Sigmoid colon (tissue), 7 donors: ENCODE measurements around the gene DHX8. TPM values are rescaled to one million over a fixed set of nuclear protein-coding genes. Genes with fewer than 3 reads are reported as not detected.

Experiments used
- DNase-seq: peaks from one replicate; pipeline ENCODE4 v3.0.0-alpha.2; 2019
- H3K27ac ChIP-seq, 4 donors: fragments of 200-600 bp; sonication (generic); one replicate each; pipeline ENCODE4 v1.5.1; 2016 to 2019; ENCODE audit warnings: mild to moderate bottlenecking in 1 of 4
- H3K27me3 ChIP-seq, 3 donors: fragments of 200-600 bp; sonication (generic); one replicate each; pipeline ENCODE4 v1.5.1; 2019; ENCODE audit warnings: mild to moderate bottlenecking in 1 of 3
- H3K36me3 ChIP-seq, 4 donors: fragments of 200-600 bp; sonication (generic); one replicate each; pipeline ENCODE4 v1.5.1; 2016 to 2019
- H3K4me1 ChIP-seq, 4 donors: fragments of 200-600 bp; sonication (generic); one replicate each; pipeline ENCODE4 v1.5.1; 2017 to 2019
- H3K4me3 ChIP-seq, 4 donors: fragments of 200-600 bp; sonication (generic); one replicate each; pipeline ENCODE4 v1.5.1; 2017 to 2019; ENCODE audit warnings: mild to moderate bottlenecking in 2 of 4, moderate library complexity in 1 of 4
- H3K9me3 ChIP-seq, 4 donors: fragments of 200-600 bp in 3 of 4; sonication (generic) in 3 of 4; one replicate each; pipeline versions ENCODE4 v1.5.1 to v1.6.1; 2013 to 2019
- CTCF ChIP-seq, 4 experiments: fragments of 450-650 bp in 3 of 4; fragments of 200-600 bp in 1 of 4; IDR thresholded peaks; one replicate each; pipeline ENCODE4 v1.5.1; 2016 to 2019; ENCODE audit warnings: antibody characterized with exemption in 4 of 4, mild to moderate bottlenecking in 3 of 4, moderate library complexity in 2 of 4
- EP300 ChIP-seq, 4 donors: sonication (generic); formaldehyde crosslinking; IDR thresholded peaks; one replicate each; pipeline ENCODE4 v1.6.1; 2017; ENCODE audit warnings: antibody characterized with exemption in 4 of 4
- POLR2A ChIP-seq, 2 donors: fragments of 450-650 bp; IDR thresholded peaks; one replicate each; pipeline ENCODE4 v1.6.1; 2016; ENCODE audit warnings: antibody characterized with exemption in 2 of 2, mild to moderate bottlenecking in 2 of 2, moderate library complexity in 2 of 2
- POLR2AphosphoS5 ChIP-seq, 4 donors: sonication (generic); formaldehyde crosslinking; IDR thresholded peaks; one replicate each; pipeline ENCODE4 v1.6.1; 2017; ENCODE audit warnings: antibody characterized with exemption in 4 of 4
- WGBS, 2 donors: extraction: QIAGEN DNeasy Blood & Tissue Kit; methylation state at CpG; one replicate each; pipeline ENCODE4 v1.1.7; 2013; 5-methylcytosine and 5-hydroxymethylcytosine counted together
- intact Hi-C: fragments of 100-400 bp; cut with DNase I; formaldehyde crosslinking; loops from one replicate; pipeline ENCODE4 v1.15.1; 2023
- polyA plus RNA-seq, 3 donors: library from polyadenylated mRNA; stranded (reverse); fragments of 200-250 nt; gene quantifications; one replicate each; pipeline ENCODE4 v1.2.3, GENCODE V29; 2013
- total RNA-seq, 4 donors: library from RNA; depleted of rRNA; stranded (reverse); fragments of >200 nt; gene quantifications; one replicate each; pipeline ENCODE4 v1.1.0, GENCODE V29; 2016
- donor health status: healthy with polysubstance abuse.
- donor health status: Bipolar disorder and iron deficiency.
- donor health status: healthy.

Gene DHX8
- total and polyA plus RNA-seq, 7 donors = 12.0 to 39.6 (median 25.7) TPM

DNA sequence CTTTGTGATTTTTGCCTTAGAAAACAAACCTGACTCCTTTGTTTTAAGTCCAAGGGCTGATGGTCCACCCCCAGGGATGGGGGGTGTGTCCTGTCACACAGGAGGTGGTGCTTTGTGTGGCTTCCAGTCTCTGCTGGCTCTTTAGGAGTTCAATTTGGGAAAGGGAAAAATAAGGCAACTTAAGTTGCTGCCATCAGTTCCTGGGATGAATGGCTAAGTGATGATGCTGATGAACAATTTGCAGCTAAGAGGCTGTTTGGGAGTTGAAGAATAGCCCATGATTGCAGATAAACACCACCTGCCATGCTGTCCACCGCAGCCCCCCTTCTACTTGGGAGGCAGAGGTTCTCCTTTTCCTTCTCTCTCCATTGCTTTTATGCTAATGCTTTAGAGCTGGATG lies 44.7 kb upstream of the DHX8 start:
- Histone ChIP-seq H3K4me1 (no peaks in the 10 kb centered on the region), H3K27ac (no peak overlapping the region), H3K27me3 (no peaks in the 10 kb centered on the region), H3K9me3 (no peaks in the 10 kb centered on the region), H3K36me3 (no peaks in the 10 kb centered on the region), H3K4me3 (no peak overlapping the region)
- 74 to 75% methylated on average over 1 of the region's 1 CpG for WGBS, 2 donors
- TF ChIP-seq POLR2A (IDR thresholded peaks at IDR 0.05) (no peak), POLR2AphosphoS5 (IDR thresholded peaks at IDR 0.05) (peak in 1 of 4 donors; percentile 16), EP300 (IDR thresholded peaks at IDR 0.05) (no peak), CTCF (IDR thresholded peaks at IDR 0.05) (no peak)
- intact Hi-C loops = no loop called here
- no peak for DNase-seq

DNA sequence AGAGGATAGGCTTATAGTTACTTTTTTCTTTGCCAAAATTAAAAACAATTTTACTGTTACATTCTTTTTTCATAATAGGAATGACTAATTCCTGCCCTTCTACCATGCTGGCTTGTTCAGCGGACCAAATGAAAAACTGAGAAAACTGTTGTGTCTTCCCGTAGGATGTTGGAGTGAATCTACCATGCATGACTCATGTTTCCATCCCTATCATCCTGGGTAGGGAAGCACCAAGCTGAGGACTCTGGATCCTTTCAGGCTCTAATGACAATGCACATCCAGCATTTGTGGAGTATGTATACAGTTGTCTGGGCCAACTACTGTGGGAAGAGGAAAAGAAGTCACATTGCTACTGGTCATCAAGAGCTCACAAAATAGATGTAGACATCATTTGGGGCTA lies 41.1 kb upstream of the DHX8 start:
- DNase-seq = no peak
- Histone ChIP-seq H3K9me3 (no peaks in the 10 kb centered on the region), H3K27ac (no peak overlapping the region), H3K36me3 (no peaks in the 10 kb centered on the region), H3K4me3 (no peak overlapping the region), H3K27me3 (no peaks in the 10 kb centered on the region), H3K4me1 (no peaks in the 10 kb centered on the region)
- intact Hi-C loops = no loop called here
- TF ChIP-seq POLR2AphosphoS5 (IDR thresholded peaks at IDR 0.05) (peak in 1 of 4 donors; percentile 39), EP300 (IDR thresholded peaks at IDR 0.05) (no peak), CTCF (IDR thresholded peaks at IDR 0.05) (no peak)
- WGBS, 2 donors = 89 to 93% methylated on average over 2 of the region's 2 CpGs

DNA sequence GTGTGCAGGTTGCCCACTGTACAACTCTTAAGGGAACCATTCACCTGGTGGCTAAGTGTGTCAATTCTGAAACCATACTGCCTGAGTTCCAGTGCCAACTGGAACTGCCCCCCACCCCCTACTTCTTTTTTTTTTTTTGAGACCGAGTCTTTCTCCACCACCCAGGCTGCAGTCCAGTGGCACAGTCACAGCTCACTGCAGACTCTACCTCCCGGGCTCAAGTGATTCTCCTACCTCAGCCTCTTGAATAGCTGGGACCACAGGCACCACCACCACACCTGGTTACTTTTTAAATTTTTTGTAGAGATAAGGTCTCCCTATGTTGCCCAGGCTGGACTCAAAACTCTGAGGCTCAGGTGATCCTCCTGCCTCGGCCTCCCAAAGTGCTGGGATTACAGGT lies 40.4 kb upstream of the DHX8 start:
- Histone ChIP-seq H3K27me3 (no peaks in the 10 kb centered on the region), H3K27ac (no peak overlapping the region), H3K9me3 (no peaks in the 10 kb centered on the region), H3K4me3 (no peak overlapping the region), H3K36me3 (no peaks in the 10 kb centered on the region), H3K4me1 (no peaks in the 10 kb centered on the region)
- 87 to 94% methylated on average over 3 of the region's 3 CpGs for WGBS, 2 donors
- intact Hi-C loops = no loop called here
- TF ChIP-seq CTCF (IDR thresholded peaks at IDR 0.05) (no peak), EP300 (IDR thresholded peaks at IDR 0.05) (no peak)
- no peak for DNase-seq

DNA sequence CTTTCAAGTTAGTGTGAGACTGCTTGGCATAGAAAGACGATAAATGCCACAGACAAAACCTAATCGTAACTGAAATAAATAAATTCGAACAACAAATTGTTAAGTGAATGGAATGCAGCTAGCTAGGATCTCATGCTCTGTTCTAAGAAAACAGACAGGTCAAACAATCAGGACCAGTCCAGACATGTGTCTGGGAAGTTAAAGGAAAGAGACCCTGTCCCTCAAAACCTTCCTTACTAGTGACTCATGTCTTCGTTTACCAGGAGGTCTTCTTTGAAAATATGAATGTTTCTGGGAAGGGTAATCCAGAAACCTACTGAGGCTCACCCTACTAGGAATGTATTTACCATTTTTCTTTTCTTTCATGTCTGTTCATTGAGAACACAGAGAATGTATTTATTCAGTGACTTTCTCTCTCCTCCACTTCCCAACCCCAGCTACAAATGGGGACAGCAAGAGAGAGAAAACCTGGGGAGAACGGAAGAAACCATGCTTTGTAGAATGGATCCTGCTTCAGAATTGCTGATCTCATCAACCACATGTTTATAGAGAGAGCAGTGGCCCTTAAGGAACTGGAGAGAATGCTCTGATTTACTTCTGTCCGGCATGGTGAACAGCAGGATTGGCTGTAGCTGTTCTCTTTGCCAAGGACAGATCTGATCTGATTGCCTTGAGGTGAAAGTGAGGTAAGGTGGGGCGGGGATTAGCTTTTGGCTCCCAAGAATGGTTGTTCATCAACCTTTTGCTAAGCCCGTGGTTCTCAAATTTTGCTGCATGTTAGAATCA lies 39.4 kb upstream of the DHX8 start:
- H3K27me3 ChIP-seq = no peaks in the 10 kb centered on the region
- H3K36me3 ChIP-seq = no peaks in the 10 kb centered on the region
- 62 to 71% methylated on average over 8 of the region's 8 CpGs for WGBS, 2 donors
- intact Hi-C loops = no loop called here
- H3K4me3 ChIP-seq = no peak overlapping the region
- H3K27ac ChIP-seq = no peak overlapping the region
- no peak for DNase-seq
- H3K4me1 ChIP-seq = no peaks in the 10 kb centered on the region
- no peaks in the 10 kb centered on the region for H3K9me3 ChIP-seq
- no peak for TF ChIP-seq POLR2AphosphoS5 (IDR thresholded peaks at IDR 0.05)
- no peak for TF ChIP-seq EP300 (IDR thresholded peaks at IDR 0.05)
- TF ChIP-seq CTCF (IDR thresholded peaks at IDR 0.05) = no peak
- no peak for TF ChIP-seq POLR2A (IDR thresholded peaks at IDR 0.05)
